ENCODE measurements around the gene PCCA. TPM values are rescaled to one million over a fixed set of nuclear protein-coding genes. Genes with fewer than 3 reads are reported as not detected.

Gene PCCA
- total and polyA plus RNA-seq, 2 donors (not counting 1 experiment from before 2014, with no cell fraction given): 4.8 to 17.4 TPM

DNA sequence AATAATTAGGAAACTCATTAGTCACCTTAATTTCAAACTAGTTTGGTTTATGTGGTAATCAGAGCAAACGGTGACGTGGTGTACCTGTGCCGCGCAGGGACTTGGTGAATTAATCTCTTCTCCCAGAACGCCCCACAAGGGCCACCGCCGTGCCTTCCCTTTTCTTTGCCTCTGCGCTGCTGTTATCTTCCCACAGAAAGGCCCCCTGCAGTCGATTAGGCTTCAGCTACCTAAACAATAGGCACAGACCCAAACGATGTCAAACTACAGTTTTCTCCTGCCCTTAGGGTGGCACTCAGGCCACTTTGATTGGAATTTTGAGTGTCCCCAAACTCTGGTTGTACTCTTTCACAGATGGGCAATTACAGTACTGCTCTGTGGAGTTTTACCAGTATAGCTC is 384.2 kb downstream of the PCCA start:
- Mint-ChIP-seq H3K4me1 (no peaks in the 10 kb centered on the region), H3K9me3 (ENCODE audit: insufficient read depth) (no peaks in the 10 kb centered on the region), H3K27me3 (no peaks in the 10 kb centered on the region), H3K4me3 (no peak overlapping the region), H3K27ac (no peak overlapping the region)
- no peak for DNase-seq
- intact Hi-C loops (cut with micrococcal nuclease): no loop called here
- Histone ChIP-seq H3K4me3 (ENCODE audit: control extremely low read depth in 1 of 5, extremely low read depth in 1 of 5, insufficient read depth in 1 of 5, low read depth in 2 of 5, low read length in 4 of 5) (no peak overlapping the region), H3K4me2 (replicated peaks; ENCODE audit: low read depth, low read length, poor library complexity, severe bottlenecking) (no peak overlapping the region), H3K9me3 (ENCODE audit: control extremely low read depth in 1 of 3, control insufficient read depth in 2 of 3, insufficient read depth in 1 of 3, low read length in 2 of 3) (no peaks in the 10 kb centered on the region), H3K36me3 (replicated peaks in 1 of 2; ENCODE audit: control extremely low read depth in 1 of 2, control insufficient read depth in 1 of 2, extremely low read depth in 1 of 2, insufficient read depth in 2 of 2, low read length in 1 of 2) (no peaks in the 10 kb centered on the region), H2AFZ (ENCODE audit: insufficient read depth, low read depth, low read length, poor library complexity, severe bottlenecking) (no peak overlapping the region), H3K79me2 (ENCODE audit: control insufficient read depth, insufficient read depth, low read length) (no peaks in the 10 kb centered on the region), H3K27ac (ENCODE audit: low read length in 2 of 2) (no peak overlapping the region), H3K27me3 (replicated peaks in 1 of 4; ENCODE audit: control extremely low read depth in 1 of 4, control insufficient read depth in 3 of 4, insufficient read depth in 4 of 4, low read length in 3 of 4) (no peaks in the 10 kb centered on the region), H4K20me1 (ENCODE audit: control insufficient read depth, insufficient read depth, low read length, poor library complexity, severe bottlenecking) (no peaks in the 10 kb centered on the region), H3K4me1 (ENCODE audit: control insufficient read depth in 2 of 2, insufficient read depth in 2 of 2, low read length in 2 of 2) (no peaks in the 10 kb centered on the region), H3K9ac (ENCODE audit: low read length) (no peak overlapping the region)
- 86% methylated on average over 7 of the region's 10 CpGs for WGBS (ENCODE audit: insufficient coverage)
- ChIA-PET POLR2A (no interaction called here), CTCF (no interaction called here)
- ATAC-seq (ENCODE audit: low read depth): no peak
- TF ChIP-seq, protein P1, sequence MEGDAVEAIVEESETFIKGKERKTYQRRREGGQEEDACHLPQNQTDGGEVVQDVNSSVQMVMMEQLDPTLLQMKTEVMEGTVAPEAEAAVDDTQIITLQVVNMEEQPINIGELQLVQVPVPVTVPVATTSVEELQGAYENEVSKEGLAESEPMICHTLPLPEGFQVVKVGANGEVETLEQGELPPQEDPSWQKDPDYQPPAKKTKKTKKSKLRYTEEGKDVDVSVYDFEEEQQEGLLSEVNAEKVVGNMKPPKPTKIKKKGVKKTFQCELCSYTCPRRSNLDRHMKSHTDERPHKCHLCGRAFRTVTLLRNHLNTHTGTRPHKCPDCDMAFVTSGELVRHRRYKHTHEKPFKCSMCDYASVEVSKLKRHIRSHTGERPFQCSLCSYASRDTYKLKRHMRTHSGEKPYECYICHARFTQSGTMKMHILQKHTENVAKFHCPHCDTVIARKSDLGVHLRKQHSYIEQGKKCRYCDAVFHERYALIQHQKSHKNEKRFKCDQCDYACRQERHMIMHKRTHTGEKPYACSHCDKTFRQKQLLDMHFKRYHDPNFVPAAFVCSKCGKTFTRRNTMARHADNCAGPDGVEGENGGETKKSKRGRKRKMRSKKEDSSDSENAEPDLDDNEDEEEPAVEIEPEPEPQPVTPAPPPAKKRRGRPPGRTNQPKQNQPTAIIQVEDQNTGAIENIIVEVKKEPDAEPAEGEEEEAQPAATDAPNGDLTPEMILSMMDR (IDR thresholded peaks at IDR 0.05): no peak
- no peak for TF ChIP-seq EZH2 (IDR thresholded peaks at IDR 0.05; ENCODE audit: borderline replicate concordance, insufficient read depth, low read depth, low read length, poor library complexity, severe bottlenecking)

DNA sequence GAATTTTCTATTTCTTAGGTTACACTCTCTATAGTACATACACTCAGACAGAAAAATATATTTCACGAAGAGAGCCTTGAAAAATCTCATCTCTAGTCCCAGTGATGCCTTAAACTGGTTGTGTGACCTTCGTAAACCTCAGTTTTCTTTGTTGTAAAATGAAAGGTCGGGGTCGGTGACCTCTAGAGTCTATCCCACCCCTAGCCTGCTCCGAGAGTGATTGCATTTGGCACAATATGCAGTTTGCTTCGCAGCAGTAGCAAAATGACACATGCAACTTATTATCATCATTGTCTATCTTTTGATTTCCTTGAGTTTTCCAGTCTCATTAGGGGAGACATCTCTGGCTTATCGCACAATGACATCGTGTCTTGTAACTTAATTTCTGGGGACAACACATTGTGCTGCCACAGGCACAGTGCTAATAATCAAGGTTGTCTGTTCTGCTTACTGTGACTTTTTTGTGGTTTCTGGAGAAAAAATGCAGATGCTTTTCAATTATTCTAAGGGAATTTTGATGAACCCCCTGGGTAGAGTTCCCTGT is 384.7 kb downstream of the PCCA start:
- intact Hi-C loops (cut with micrococcal nuclease): no loop called here
- Histone ChIP-seq H3K27me3 (replicated peaks in 1 of 4; ENCODE audit: control extremely low read depth in 1 of 4, control insufficient read depth in 3 of 4, insufficient read depth in 4 of 4, low read length in 3 of 4) (no peaks in the 10 kb centered on the region), H3K9me3 (ENCODE audit: control extremely low read depth in 1 of 3, control insufficient read depth in 2 of 3, insufficient read depth in 1 of 3, low read length in 2 of 3) (no peaks in the 10 kb centered on the region), H3K4me3 (ENCODE audit: control extremely low read depth in 1 of 5, extremely low read depth in 1 of 5, insufficient read depth in 1 of 5, low read depth in 2 of 5, low read length in 4 of 5) (no peak overlapping the region), H3K9ac (ENCODE audit: low read length) (no peak overlapping the region), H3K4me1 (ENCODE audit: control insufficient read depth in 2 of 2, insufficient read depth in 2 of 2, low read length in 2 of 2) (no peaks in the 10 kb centered on the region), H4K20me1 (ENCODE audit: control insufficient read depth, insufficient read depth, low read length, poor library complexity, severe bottlenecking) (no peaks in the 10 kb centered on the region), H3K79me2 (ENCODE audit: control insufficient read depth, insufficient read depth, low read length) (no peaks in the 10 kb centered on the region), H3K36me3 (replicated peaks in 1 of 2; ENCODE audit: control extremely low read depth in 1 of 2, control insufficient read depth in 1 of 2, extremely low read depth in 1 of 2, insufficient read depth in 2 of 2, low read length in 1 of 2) (no peaks in the 10 kb centered on the region), H3K27ac (ENCODE audit: low read length in 2 of 2) (no peak overlapping the region), H2AFZ (ENCODE audit: insufficient read depth, low read depth, low read length, poor library complexity, severe bottlenecking) (no peak overlapping the region), H3K4me2 (replicated peaks; ENCODE audit: low read depth, low read length, poor library complexity, severe bottlenecking) (no peak overlapping the region)
- H3K27ac Mint-ChIP-seq: no peak overlapping the region
- ChIA-PET POLR2A (no interaction called here), CTCF (no interaction called here)
- H3K4me1 Mint-ChIP-seq: no peaks in the 10 kb centered on the region
- no peaks in the 10 kb centered on the region for H3K27me3 Mint-ChIP-seq
- no peaks in the 10 kb centered on the region for H3K9me3 Mint-ChIP-seq (ENCODE audit: insufficient read depth)
- no peak for DNase-seq
- WGBS (ENCODE audit: insufficient coverage): 94% methylated on average over 7 of the region's 8 CpGs
- TF ChIP-seq, protein P1 (IDR thresholded peaks at IDR 0.05): no peak
- TF ChIP-seq EZH2 (IDR thresholded peaks at IDR 0.05; ENCODE audit: borderline replicate concordance, insufficient read depth, low read depth, low read length, poor library complexity, severe bottlenecking): no peak
- ATAC-seq (ENCODE audit: low read depth): no peak
- H3K4me3 Mint-ChIP-seq: no peak overlapping the region
